HG03354 (cell line): ENCODE data around the gene PRDM5.

Experiments
- ATAC-seq: cut with Tn5 transposase; IDR thresholded peaks from one replicate; pipeline ENCODE4 v1.9.1; 2021; ENCODE audit warnings: mild to moderate bottlenecking; ENCODE audit not compliant: unreplicated experiment, poor library complexity, severe bottlenecking

Gene PRDM5

GRCh38 chr4:120861852-120862251 is 60.7 kb downstream of the PRDM5 start:
- ATAC-seq = no peak

DNA sequence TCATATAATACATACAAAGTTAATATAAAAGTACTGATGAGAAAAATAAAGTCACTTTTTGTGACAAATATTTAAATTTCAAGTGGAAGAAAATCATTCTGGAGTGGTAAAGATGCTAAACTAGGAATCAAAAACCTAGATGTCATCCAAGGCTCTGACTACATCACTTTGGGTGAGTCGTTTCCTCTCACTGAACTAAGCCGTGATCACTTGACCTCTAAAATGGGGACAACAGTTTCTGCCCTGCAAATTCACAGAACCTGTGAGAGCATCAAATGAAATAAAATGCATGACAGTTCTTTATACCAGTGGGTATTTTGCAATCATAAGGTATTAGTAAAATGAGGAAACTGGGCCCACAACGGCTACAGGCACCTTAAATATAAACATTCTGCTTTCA is 63.8 kb downstream of the PRDM5 start:
- ATAC-seq = no peak

- ATAC-seq = no peak
Measured at GRCh38 chr4:120857312-120857711, 65.2 kb downstream of the PRDM5 start.

DNA sequence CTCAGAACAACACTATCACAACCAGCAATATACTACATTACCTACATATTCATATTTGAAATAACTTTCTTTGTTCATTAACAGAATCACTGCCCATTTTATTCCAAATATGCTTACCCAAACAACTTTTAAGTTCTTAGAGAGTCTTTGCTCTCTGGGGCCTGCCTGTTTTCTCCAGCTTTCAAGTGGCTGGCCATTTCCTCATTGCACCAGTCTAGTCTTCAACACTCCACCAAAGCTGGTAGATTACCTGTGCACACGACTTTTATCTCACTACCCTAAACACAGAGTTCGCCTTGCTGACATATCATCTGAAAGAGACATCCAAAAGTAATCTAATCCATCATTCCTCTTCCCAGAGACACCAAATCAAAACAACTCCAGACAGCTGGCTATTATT is 66.2 kb downstream of the PRDM5 start:
- ATAC-seq = no peak

DNA sequence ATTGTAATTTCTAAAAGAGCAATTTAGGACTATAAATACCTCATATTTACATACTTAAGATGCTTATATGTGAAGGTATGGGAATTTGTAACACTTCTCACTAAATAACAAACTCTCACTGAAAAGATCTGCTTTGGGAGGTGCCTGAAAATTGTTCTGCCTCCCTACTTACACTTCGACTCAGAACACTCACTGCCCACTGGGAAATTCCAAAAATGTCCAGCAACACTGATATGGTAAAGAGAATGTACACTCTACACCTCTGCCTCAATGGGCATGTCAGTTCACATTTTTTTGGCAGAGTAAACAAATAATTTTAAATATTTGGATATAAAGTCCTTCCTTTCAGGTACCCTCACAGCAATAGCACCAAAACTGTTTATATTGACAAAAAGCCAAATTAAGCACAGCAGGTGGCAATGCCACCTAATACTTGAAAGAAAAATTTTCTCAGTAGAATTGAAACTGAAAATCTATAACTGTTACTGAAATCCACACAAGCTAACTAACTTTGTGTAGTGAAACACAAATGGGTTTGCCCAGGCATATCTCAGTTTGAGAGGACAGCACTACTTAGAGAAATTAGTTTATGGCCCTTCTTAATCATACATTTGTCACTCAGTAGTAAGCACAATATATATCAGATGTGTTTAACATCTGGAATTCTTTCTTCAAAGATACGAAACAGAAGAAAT is 67.1 kb downstream of the PRDM5 start:
- ATAC-seq = peak; percentile 96

- ATAC-seq = no peak
Measured at GRCh38 chr4:120853161-120853935, 69.2 kb downstream of the PRDM5 start.

DNA sequence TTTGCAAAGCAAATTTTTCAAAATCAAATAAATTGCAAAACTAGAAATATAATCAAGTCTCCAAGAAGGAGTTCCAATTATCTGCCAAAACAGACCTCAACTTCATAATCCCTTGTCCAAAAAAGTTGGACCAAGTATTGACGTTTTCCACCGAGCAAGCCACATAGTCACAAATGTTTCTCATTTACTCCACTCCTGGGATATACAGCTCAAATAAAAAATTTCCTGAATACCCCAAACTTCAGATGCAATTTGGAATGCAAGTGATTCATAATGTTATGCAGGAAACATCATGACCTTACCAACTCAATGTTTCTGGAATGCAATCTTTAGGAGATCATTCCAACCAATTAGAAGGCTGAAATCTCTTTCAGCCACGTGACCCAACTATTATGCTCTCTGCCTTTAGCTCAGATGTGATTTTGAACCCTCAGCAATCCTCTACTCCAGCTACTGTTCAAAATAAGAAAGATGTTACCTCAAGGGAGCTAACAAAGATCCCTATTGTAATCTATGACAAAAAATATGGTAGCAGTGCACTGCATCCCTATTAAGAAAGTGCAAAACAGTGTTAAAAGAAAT is 72.4 kb downstream of the PRDM5 start:
- no peak for ATAC-seq

GRCh38 chr4:120847019-120847582 is 75.4 kb downstream of the PRDM5 start:
- no peak for ATAC-seq

DNA sequence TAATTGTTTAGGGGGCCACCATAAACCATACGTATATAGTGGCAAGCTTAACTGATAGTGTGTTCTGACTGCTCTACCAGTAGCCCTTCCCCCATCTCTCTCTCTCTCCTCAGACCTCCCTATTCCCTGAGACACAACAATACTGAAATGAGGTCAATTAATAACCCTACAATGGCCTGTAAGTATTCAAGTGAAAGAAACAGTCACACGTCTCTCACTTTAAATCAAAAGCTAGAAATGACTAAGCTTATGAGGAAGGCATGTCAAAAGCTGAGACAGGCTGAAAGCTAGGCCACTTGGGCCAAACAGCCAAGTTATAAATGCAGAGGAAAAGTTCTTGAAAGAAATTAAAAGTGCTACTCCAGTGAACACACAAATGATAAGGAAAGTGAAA is 78.0 kb downstream of the PRDM5 start:
- peak; percentile 80 for ATAC-seq

GRCh38 chr4:120843849-120844527 is 78.5 kb downstream of the PRDM5 start:
- peak; percentile 51 for ATAC-seq

DNA sequence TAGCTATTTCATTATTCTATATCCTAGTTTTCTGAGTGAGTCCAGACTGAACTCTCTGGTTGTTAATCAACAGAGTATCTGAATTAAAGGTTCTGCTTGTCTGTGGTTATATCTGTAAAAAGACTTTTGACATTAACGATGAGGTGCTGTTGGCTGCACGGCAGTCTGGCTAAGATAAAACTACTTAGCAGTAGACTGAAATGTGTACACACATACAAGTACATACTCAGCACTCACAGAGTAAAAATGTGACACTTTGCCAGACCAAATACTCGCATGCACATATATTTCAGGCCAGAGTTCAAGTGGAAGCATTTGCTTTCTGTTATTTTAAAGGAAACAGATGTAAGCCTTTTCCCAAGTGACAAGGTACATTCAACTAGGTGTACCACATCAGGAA is 80.5 kb downstream of the PRDM5 start:
- no peak for ATAC-seq

- ATAC-seq = no peak
Measured at GRCh38 chr4:120841580-120841979, 80.9 kb downstream of the PRDM5 start.

DNA sequence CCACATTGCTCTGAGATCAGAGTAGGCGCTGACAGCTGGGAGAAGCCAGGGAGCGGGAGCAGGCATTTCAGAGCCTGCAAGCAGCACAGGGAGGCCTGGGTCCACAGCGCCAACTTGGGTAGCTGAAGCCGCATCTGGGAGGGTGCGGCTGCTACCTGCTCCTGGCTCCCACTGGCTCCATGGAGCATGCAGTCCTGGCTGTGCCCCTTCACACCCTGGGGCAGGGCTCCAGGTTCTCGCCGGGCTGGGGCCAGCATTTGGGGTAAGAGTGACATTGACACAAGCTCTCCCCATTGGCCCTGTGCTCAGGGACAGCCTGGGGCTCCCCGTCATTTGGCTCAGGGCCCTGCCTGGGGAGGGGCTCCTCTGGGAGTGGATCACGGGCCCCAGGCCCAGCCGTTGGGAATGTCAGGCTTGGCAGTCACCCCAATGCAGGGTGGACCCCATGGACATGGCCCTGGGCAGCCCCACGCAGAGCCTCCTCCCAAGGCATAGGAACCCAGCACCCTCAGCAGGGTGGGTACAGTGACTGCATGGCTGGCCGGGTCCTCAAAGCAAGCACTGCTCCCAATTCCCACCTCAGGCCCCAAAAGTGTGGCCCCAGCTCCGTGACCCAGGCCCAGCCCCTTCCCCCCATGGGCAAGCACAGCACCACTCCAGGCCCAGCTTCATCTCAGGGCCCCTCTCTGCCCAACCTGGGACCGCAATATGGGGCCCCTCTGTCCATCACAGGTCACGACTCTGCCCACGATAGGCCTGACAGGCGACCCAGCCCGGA is 82.4 kb downstream of the PRDM5 start:
- ATAC-seq = no peak

DNA sequence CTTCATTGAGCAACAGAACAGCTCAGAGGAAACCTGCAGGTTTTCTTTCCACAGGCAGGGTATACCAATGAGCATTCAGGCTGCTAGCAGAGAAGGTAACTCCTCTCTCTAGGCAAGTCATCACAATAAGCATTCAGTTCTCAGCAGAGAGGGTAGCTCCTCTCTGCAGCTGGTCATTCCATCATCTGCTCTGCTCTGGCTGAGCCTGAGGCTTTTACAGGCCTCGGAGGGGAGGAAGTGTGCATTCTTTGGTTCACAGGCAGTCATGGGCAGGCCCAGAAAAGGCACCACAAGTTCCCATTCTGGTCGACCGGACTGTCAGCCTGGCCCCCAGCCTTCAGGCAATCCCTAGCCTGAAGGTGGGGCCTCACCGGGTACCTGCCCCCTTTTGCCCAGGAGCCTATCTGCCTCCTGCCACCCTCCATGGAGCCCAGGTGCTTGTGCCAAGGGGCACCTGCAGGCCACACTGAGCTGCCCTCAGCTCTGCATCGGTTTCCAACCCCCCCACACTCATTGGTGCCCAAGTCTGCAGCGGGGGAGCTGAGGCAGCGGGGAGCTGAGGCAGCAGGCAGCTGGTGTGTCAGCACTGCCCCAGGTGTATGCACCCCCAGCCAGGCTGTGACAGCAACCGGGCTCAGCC is 83.1 kb downstream of the PRDM5 start:
- no peak for ATAC-seq

- no peak for ATAC-seq
Measured at GRCh38 chr4:120838784-120839183, 83.7 kb downstream of the PRDM5 start.

- no peak for ATAC-seq
Measured at GRCh38 chr4:120837656-120838055, 84.9 kb downstream of the PRDM5 start.

DNA sequence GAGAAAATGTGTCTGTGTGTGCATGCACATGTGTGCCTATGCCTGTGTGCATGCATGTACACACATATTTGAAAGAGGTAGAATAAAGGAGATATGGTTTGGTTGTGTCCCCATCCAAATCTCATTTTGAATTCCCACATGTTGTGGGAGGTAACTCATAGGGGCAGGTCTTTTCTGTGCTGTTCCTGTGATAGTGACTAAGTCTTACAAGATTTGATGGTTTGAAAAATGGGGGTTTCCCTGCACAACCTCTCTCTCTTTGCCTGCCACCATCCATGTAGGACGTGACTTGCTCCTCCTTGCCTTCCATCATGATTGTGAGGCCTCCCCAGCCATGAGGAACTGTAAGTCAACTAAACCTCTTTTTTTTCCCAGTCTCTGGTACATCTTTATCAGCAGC is 87.2 kb downstream of the PRDM5 start:
- no peak for ATAC-seq

GRCh38 chr4:120830204-120830603 is 92.3 kb downstream of the PRDM5 start:
- ATAC-seq = no peak
